HFF-Myc (cell line): ENCODE data around the gene RFX2.

ENCODE experiments used
- DNase-seq: peaks from one replicate; pipeline ENCODE4 v3.0.0-alpha.2; 2011; ENCODE audit warnings: low read depth; ENCODE audit errors: extremely low read depth
- H3K4me3 ChIP-seq: replicated peaks from 2 replicates; pipeline ENCODE4 v1.5.1; 2011; ENCODE audit warnings: low read depth, mild to moderate bottlenecking, control low read depth, low read length
- CTCF ChIP-seq: IDR thresholded peaks from 2 replicates; pipeline ENCODE4 v1.5.1; 2012; ENCODE audit warnings: mild to moderate bottlenecking, low read depth, low read length, control low read depth; ENCODE audit errors: missing control alignments

The RFX2 gene

GRCh38 chr19:5996623-5997320 is 113.5 kb downstream of the RFX2 start:
- H3K4me3 ChIP-seq: no peak overlapping the region
- no peak for TF ChIP-seq CTCF
- no peak for DNase-seq

GRCh38 chr19:5996102-5996501 is 114.2 kb downstream of the RFX2 start:
- no peak for TF ChIP-seq CTCF
- no peak overlapping the region for H3K4me3 ChIP-seq

GRCh38 chr19:5995606-5996005 is 114.7 kb downstream of the RFX2 start:
- no peak for TF ChIP-seq CTCF
- H3K4me3 ChIP-seq: no peak overlapping the region
- DNase-seq: no peak

More at GRCh38 chr19:5996102-5996501, 114.2 kb downstream of the RFX2 start:
- DNase-seq: no peak

GRCh38 chr19:5994405-5995165 is 115.7 kb downstream of the RFX2 start:
- no peak for TF ChIP-seq CTCF
- DNase-seq: no peak
- H3K4me3 ChIP-seq: no peak overlapping the region; the same call in 1 of the 2 replicates

GRCh38 chr19:5993648-5994358 is 116.5 kb downstream of the RFX2 start:
- no peak overlapping the region; the same call in 1 of the 2 replicates for H3K4me3 ChIP-seq
- TF ChIP-seq CTCF: no peak
- no peak for DNase-seq

GRCh38 chr19:5993201-5993600 is 117.1 kb downstream of the RFX2 start:
- no peak for TF ChIP-seq CTCF
- no peak overlapping the region for H3K4me3 ChIP-seq
- no peak for DNase-seq
